HG03045 (cell line): ENCODE results near the gene SHMT2.
A peak's percentile ranks its signal among the peaks of the same experiment; 100 is the strongest.

Experiments
- ATAC-seq: cut with Tn5 transposase; IDR thresholded peaks from one replicate; pipeline ENCODE4 v1.9.1; 2021; ENCODE audit warnings: mild to moderate bottlenecking, moderate library complexity; ENCODE audit not compliant: unreplicated experiment

The SHMT2 gene

DNA sequence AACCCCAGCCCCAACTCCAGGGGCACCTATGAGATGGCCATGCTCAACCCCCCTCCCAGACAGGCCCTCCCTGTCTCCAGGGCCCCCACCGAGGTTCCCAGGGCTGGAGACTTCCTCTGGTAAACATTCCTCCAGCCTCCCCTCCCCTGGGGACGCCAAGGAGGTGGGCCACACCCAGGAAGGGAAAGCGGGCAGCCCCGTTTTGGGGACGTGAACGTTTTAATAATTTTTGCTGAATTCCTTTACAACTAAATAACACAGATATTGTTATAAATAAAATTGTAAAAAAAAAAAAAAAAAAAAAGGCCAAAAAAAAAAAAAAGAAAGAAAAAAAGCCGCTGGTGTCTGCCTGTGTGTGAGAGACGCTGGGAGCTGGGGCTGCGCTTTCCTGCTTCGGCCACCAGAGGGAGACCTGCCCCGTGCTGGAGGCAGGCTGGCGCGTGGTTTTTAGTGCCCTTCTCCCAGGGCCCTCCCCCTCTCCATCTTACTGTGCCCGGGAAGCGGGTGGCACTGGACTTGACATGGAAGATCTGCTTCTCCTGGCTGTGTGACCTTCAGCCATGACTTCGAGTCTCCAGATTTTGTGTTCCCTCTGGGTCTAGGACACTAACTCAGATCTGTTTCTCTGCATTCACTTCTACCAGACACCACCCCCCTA, 16.3 kb upstream of the SHMT2 start:
- peak; percentile 50 for ATAC-seq

DNA sequence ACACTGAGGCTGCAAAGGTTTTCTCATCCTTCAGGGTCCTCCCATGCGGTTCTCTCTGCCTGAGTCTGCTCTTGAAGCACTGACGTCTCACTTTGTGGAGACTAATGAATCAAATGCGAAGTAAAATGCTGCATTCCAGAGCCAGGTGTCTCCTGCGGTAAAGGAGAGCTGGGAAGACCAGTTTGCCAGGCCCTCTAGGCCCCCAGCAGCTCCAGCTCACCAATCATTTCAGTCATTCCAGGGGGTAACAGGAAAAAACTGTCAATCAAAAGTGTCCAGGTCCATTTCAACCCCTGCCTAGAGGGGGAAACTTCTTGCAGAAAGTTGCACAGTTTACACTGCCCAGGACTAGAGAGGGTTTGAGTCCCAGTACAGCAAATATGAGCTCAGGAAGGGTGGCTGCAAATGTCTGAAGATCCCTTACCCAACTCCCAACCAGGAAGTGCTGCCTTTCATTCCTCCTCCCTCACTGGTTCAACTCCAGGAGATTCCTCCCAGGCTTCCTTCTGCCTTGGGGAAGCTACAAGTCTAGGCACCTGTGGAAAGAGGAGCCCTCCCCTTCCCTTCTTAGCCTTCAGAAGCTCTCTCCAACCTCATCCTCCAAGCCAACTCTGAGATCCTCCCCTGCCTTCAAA, 15.6 kb upstream of the SHMT2 start:
- ATAC-seq: no peak

GRCh38 chr12:57214398-57214781, 15.1 kb upstream of the SHMT2 start:
- ATAC-seq: no peak

DNA sequence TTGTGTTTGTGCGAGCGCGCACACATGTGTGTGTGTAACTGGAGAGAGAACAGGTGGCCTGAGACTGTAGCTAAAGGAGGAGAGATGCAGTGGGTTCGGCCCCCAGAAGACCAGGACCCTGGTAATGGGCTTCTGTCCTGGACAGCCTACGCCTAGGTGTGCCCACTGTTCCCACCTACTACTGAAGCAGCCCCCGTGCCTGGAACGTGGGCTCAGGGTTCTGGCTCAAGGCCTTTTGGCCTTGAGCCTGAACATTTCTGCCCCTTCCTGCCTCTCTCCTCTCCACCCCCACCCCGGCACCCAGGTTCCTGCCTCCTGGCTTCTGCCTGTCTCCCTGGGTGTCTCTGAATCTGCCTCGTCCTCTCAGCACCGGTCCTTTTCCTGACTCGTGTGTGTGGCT, 14.4 kb upstream of the SHMT2 start:
- no peak for ATAC-seq

DNA sequence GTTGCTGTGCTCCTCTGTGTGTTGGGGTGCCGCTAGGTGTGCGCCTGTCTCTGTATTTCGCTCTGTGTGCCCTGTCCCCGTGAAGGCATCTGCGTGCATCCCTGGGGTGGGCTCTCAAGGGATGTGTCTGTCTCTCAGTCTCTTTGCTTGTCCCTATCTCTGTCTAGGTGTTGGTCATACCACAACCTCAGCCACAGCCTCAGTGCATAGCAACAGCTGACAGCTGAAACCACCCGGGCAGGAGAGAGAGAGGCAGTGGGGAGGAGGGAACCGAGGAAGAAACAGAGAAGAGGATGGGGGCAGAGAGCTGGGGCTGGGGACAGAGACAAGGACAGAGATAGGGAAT, 13.9 kb upstream of the SHMT2 start:
- peak; percentile 38 for ATAC-seq

DNA sequence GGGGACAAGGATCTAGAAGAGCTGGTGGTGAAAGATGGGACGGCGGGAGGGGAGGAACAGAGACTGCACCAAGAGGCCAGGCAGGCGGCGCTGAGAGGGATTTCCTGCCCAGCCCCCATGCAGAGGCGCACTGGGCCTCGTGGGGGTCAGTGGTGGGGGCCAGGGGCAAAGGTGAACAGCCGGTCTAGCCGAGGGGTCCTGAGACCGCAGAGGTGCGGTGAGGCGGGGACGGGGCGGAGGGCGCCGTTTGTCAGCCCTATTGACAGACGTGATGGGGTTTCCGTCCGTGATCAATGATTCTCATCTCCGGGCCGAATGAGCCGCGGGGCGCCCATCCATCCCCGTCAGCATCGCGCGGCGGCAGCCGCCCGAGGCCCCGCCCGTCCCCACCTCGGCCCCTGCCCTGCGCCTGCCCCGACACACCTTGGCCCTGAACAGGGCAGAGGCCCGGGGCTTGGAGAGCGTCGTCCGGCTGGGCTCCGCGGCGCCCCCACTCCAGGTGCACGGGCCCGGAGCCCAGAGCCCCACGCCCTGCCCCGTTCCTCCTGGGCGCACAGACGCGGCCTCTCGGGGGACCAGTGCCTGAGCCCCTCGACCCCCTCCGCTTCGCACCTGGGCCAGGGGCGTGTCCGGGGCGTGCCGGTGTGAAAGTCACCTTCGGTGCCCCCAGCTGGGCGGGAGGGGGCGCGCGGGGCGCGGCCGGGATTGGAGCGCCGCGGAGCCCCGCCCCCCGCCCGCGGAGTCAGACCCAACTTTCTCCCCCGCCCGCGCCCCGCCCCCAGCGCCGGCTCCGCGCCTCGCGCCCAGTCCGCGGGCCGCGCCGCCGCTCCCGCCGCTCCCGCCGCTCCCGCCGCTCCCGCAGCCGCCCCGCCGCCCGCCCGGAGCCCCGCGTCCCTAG, 13.2 kb upstream of the SHMT2 start, which contains the start of gene NXPH4:
Gene NXPH4 (plus strand): TSS at position 781 of the 898 bp plus-strand sequence. CDS start 176 bp downstream, outside the sequence.
- no peak for ATAC-seq

GRCh38 chr12:57216921-57217879, 12.3 kb upstream of the SHMT2 start:
- no peak for ATAC-seq

DNA sequence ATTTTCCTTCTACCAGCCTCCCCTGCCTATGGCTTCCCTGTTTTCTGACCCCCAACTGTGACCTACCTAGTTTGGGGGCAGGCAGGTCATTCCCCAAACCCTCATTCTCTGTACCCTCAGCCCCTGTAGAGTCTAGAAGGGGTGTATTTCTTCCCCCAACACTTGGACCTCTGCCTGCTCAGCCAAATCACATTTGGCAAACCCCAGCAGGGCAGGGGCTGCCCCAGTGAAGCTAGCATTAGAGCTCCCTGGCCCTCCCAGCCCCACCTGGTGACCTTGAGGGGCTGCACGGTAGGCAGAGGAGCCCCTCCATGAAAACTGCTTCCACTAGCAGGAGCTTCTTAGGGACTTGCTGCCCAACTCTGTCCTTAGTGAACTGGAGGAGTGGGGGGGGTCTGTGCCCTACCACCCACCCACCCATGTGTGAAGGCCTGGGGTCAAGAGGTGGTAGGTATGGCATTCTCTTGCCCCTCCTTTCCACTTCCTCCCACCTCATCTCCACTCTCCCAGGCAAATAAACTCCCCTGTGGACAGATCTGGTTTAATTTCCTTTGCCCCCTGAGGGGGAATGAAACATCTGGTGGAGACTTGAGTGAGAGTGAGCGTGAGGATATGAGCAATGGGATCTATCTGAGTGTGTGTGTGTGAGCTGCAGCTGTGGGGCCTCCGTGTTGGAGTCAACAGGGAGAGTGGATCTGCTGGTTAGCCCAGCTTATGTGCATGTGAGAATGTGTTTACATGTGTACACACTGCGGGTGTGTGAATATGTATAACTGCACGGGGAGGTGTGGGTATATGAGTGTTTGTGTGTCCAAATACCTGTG, 11.3 kb upstream of the SHMT2 start:
- no peak for ATAC-seq

- ATAC-seq: no peak
Measured at GRCh38 chr12:57219205-57219992, 10.1 kb upstream of the SHMT2 start.

DNA sequence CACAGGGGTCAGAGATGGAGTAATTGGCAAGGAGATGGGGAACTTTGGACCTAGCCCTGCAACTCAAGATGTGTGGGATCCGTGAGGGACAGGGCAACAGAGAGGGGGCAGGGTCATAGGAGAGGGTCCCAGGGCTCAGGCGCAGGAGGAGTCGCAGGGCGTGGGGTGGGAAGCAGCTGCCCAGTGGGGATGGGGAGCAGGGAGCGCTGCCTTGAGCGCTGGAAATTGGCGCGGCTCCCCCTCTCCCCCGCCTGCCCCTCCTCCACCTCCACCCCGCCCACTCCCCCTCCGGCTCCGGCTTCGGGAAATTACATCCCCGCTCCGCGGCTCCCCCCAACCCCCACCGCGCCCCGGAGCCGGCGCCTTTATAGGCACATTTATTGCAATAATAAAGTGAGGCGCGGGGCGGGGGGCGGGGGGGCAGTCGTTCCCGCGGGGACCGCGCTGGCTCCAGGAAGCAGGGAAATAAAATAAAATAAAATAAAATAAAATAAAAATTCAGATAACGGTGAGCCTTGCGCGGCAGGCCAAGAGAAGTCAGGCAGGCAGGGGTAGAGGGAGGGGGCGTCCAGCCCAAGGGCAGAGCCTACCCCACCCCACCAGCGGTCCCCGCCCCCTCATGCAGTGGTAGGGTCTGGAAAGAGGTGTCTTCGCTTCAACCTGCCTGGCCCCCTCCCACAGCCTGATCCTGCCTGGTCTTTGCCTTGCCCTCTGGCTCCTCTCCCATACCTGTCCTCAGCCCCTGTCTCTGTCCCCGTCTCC, 9.3 kb upstream of the SHMT2 start:
- no peak for ATAC-seq

GRCh38 chr12:57220770-57221168, 8.7 kb upstream of the SHMT2 start:
- no peak for ATAC-seq

DNA sequence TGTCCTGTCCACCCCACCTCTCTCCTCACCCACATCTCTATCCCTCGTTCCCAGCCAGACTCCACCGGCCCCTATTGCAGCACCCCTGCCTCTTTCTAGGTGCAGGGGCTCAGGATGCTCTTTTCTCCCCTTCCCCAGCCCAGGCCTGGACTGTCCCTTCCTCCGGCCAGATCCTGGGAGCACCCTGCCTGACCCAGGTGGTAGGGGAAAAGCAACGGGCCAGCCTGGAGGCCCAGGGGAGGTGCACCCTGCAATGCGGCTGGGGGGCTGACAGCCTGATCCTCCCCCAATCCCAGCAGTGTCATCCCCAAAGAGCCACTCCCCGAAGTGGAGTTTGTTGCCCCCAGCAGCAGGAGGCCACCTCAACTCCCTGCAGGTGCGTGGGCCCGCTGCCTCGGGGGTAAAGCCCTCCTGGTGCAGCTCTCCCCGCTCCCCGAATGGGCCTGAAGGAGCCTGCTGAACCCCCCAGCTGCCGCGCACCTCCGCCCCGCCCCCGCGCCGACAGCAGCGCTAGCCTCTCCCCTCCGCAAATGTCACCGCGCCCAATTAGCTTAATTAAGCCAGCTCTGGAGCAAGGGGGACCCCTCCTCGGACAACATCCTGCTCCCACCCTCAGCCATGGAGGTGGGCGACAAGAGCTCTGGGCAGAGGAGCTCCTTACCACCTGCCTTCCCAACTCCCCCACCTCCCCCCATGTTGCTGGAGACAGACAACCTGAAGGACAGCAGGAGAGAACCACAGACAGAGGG, 8.2 kb upstream of the SHMT2 start:
- ATAC-seq: no peak

- ATAC-seq: no peak
Measured at GRCh38 chr12:57222286-57223190, 7.0 kb upstream of the SHMT2 start.

GRCh38 chr12:57223191-57224165, 6.0 kb upstream of the SHMT2 start:
- ATAC-seq: no peak

DNA sequence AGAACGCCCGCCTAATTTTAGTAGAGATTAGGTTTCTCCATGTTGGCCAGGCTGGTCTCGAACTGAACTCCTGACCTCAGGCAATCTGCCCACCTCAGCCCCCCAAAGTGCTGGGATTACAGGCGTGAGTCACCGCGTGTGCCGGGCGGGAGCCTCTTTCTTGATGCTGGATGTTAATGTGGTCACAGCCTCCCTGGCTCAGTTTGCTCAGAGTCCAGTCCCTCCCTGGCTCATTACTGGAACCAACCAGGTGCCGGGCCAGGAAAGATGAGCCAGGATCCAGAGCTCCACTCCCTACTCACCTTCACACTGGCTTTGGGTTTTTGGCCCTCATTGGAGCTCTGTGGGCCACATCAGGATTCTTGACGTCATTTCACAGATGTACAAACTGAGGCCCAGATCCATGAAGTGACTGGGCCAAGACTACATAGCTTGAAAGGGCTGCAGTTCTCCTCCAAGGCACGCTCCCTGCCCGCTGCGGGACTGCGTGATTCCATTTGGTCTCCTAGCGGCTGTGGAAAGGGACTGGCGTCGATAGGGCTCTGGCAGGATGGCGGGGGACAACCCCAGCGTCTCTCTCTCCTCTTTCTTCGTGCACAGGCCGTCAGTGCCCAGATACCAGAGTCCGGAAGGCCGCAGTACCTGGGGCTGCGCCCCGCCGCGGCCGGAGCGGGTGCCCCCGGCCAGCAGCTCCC, 5.1 kb upstream of the SHMT2 start:
- ATAC-seq: no peak
